RKO (cell line): Measurements from ENCODE around the gene GCNT4.
"Not testable (repeated sequence)": the region's sequence is repeated elsewhere in the genome, so short reads cannot be mapped to it uniquely, and the experiment has no call there.

ENCODE experiments used
- DNase-seq: peaks from one replicate; pipeline ENCODE4 v3.0.0-alpha.2; 2016; ENCODE audit warnings: low spot score

Gene GCNT4, protein sequence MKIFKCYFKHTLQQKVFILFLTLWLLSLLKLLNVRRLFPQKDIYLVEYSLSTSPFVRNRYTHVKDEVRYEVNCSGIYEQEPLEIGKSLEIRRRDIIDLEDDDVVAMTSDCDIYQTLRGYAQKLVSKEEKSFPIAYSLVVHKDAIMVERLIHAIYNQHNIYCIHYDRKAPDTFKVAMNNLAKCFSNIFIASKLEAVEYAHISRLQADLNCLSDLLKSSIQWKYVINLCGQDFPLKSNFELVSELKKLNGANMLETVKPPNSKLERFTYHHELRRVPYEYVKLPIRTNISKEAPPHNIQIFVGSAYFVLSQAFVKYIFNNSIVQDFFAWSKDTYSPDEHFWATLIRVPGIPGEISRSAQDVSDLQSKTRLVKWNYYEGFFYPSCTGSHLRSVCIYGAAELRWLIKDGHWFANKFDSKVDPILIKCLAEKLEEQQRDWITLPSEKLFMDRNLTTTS

DNA sequence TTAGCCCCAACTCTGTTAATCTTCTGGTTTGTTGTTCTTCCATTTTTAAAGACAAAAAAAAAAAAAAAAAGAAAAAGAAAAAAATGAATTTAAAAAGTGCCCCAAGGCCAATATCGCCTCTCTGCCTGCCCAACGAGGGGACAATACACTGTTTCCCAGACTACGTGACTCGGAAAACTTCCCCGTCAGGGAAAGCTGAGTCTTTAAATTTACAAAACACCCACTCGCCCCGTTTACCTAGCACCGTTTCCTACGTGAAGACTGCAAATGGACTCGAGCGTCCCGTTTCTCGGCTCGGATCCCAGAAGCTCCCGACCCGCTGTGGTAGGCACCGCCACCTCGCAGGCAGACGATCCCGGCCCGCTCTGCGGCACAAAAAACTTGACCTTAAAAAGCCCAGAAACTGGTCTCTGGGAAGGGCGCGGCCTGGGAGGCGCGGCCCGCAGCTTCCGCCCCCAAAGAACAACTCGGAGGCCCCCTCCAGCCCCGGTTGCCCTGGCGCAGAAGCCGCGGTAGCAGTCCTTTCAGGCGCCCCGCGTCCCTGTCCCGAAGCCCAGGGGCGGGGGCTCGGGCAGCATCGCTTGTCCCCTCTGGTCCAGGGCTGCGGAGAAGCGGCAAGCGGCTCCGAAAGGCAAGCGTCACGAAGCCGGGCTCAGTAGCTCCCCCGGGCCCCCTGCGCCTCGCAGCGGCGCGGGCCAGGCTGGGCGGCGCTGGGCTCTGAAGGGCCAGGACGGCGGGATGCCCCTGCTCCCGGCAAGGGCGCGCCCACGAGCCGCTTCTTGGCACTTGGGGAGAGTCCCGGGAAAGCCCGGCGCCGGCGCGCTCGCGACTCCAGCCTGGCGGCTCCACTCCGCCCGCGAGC is at the start of gene GCNT4:
Gene GCNT4 (minus strand): TSS at position 367 of the 862 bp plus-strand sequence. CDS start 22,521 bp downstream, outside the sequence.
- peak; percentile 49 for DNase-seq

DNA sequence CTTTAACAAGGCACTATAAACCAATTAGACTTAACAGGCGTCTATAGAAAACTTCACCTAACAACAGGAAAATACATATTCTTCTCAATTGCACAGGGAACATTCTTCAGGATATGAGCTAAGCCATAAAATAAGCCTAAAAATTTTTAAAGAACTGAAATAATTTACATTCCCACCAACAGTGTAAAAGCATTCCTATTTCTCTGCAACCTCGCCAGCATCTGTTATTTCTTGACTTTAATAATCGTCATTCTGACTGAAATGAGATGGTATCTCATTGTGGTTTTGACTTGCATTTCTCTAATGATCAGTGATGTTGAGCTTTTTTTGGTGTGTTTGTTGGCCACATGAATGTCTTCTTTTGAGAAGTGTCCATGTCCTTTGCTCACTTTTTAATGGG is 43.6 kb upstream of the GCNT4 start:
- DNase-seq, result not testable (repeated sequence)

DNA sequence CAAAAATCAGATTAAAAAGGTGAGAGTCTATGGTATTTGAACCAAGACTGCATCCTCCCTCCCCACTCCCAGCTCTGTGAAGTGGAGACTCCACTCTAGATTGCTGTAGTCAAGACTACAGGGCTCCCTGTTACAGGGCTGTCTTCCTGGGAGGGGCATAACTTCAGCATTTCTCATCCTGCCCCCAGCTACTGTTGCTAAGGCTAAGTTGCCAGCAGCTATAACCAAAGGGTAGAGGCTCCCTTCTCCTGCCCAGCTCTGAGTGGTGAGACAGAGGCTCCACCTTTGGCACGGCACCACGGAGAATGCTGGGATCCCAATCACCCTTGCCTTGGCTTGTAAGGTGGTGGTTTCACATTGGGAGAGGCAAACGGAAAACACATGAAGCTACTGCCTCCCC is 39.2 kb upstream of the GCNT4 start:
- DNase-seq, result no peak

DNA sequence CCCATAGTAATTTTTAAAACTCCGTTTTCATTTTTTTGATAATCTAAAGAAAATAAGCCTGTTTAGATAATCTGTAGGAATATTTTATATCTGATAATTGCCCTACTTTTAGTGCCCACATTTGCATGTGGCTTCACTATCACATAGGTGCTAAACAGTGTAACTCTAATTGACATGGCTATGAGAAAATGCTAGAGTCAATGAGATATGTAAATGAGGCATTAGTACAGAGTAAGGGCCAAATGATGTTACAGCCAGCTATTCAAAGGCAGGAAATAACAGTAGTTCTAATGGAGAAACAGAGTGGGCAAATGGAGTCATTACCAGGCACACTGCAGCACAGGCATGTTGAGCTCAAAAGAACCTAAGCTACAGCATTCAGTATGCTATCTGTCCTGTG is 37.3 kb upstream of the GCNT4 start:
- DNase-seq, result no peak

DNA sequence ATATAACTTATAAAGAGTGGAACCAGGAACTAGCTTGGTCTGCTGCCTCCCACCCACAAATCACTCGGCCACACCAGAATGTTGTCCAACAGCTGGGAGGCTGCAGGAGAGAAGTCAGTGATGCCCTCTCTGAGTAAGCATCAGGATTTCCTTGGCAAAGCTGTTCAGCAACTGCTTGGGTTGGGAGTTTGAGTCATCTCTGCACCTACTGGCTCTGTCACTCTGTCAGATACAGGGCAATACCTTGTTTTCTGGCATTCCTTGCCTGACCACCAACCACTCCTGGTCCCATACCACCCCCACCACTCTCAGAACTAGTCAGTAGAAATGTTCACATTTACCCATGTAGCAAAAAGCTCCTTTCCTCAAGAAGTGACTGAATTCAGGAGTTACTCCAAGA is 36.8 kb upstream of the GCNT4 start:
- no peak for DNase-seq

DNA sequence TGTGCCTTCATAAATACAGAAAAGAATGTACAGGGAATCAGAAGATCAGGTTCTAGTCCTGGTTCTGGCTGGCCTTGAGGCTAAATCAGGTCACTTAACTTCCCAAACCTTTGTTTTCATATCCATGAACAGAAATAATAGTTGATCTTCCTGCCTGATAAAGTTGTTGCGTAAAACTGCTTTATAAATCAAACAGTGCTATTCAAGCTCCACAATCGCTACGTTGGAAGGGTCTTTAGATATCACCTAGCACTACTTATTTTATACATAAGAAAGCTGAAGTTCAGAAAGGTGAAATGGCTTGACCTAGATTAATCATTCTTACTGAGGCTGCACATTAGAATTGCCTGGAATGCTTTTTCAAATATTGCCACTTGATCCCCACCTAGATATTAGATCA is 36.3 kb upstream of the GCNT4 start:
- DNase-seq, result no peak

DNA sequence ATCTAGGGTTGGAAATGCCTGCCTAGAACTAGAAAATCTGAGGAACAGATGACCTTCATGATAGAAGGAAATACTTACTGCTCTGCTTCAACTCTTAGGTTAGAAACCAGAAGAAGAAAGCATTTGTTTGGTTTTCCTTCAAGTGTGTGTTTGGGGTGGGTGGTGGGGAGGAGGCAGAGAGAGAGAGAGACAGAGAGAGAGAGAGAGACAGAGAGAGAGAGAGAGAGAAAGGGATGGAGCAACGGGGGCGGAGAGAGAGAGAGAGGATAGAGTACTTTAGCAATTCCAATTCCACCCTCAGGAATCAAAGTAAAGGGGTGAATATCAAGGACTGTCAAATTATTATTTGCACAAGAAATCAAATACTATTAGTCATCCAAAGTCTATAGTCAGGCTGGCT is 29.2 kb upstream of the GCNT4 start:
- DNase-seq, result no peak

DNA sequence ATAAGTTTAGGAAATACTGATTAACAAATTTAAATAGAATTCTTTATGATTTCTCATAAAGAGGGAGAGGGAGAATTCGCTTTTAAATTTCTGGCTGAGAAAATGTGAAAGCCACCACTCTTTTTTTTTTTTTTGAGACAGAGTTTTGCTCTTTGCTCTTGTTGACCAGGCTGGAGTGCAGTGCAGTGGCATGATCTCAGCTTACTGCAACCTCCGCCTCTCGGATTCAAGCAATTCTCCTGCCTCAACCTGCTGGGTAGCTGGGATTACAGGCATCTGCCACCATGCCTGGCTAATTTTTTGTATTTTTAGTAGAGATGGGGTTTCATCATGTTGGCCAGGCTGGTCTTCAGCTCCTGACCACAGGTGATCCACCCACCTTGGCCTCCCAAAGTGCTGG is 27.0 kb upstream of the GCNT4 start:
- not testable (repeated sequence) for DNase-seq

DNA sequence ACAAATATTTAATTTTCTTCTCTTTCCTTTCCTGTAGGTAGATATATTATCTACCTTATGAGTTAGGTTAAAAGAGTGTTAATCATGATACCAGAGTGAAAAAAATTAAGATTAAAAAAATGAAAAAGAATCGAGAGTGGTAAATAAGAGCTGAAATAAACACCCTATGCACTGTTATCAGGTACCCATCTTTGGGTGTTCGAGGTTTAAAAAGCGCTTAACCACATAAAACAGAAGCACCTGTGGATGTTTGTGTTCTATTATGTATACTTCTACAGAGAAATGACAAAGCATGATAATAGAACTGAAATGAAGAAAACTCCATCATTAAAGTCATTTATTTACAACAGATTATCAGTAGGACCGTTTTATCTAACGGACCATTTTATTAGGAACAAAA is 25.7 kb upstream of the GCNT4 start:
- DNase-seq, result no peak

DNA sequence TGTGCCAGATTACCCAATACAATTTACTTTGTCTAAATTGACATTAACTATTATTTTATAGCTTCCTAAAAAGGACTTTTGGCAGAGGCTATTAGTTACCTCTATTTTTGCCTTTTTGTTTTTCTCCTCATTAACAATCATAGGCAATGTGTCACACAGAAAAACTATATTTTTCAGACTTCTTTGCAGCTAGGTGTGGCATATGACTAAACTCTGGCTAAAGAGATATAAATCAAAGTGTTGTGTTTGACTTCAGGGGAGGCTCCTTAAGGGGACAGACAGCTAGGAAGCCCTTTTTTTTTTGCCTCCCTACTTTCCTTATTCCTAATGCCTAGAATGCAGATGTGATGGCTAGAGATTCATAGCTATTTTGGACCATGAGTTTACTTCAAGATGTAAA is 19.7 kb upstream of the GCNT4 start:
- no peak for DNase-seq

DNA sequence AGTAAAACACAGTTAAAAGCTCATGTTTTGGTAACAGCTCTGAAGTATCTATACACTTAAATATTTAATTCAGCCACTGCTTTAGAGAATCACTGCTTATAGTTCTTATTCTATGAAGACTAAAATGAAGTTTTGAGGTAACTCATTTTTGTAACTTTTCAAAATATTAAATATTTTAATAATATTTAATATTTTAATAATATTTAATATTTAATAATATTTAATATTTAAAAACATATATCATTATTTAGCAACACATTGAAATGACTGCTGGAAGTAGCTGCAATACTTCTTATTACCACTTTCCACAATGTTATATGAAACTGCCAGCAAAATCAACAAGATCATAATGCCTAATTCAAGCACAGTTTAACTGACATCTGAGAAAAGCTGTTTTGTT is 18.7 kb upstream of the GCNT4 start:
- DNase-seq, result no peak

DNA sequence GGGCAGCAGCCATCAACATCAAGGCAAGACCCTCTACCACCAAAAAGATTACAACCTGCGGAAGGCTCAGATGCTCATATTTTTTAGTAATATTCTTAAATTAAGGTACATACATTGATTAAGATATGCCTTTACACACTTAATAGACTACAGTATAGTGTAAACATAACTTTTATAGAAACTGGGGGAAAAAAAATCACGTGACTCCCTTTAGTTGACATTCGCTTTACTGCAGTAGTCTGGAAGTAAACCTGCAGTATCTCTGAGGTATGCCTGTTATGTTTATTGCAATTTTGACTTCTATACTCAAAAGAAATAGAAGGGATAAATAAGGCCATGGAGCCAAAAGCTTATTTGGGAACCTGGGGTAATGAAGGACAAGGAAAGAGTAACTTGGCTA is 15.1 kb upstream of the GCNT4 start:
- DNase-seq, result no peak

DNA sequence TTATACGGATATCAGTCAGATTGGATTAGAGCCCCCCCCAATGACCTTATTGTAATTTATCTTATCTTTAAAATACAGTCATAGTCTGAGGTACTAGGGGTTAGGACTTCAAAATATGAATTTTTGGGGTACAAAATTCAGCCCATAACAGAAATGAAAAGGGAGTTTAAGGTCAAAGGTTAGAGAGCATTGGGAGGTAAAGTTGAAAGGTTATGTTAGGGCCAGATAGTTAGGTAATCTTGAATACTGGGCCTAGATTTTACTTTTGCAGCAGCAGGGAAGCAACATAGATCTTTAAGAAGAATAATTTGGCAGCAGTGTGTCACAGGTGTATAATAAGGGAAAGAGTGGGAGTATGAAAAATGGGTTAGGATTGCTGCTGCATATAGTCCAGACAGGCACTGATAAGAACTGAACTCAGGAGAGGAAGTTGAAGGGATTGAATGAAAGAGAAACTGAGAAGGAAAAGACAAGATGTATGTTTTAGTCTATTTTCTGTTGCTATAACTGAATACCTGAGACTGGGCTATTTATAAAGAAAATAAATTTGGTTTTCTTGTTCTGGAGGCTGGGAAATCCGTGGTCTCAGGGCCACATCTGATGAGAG is 10.7 kb upstream of the GCNT4 start:
- no peak for DNase-seq

DNA sequence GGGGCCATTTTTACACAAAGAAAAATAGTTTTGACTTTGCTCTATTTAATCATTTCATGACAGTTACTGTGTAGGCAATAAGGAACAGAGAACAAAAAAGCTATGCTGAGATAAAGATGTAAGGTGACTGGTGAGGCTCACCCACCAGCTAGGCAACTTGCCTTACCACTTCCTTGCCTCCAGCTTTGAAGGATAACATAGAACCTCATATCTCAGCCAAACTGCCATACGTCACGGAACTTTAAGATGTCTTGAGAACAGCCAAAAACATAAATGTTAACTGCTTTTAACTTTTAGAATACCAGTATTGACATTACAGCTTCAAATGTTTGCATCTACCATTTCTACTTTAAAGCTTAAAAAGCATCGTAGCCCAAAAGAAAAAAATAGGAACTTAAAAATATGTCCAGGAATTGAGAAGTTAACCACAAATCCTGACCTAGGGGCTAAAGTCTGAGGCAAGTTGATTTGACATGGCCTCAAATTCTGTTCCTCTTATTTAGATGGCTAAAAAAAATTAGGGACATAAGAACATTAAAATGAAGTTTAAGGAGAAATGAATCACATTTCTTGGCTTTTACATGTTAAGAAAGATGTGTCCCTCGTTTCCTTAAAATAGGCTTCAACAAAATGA is 7.7 kb upstream of the GCNT4 start:
- no peak for DNase-seq

DNA sequence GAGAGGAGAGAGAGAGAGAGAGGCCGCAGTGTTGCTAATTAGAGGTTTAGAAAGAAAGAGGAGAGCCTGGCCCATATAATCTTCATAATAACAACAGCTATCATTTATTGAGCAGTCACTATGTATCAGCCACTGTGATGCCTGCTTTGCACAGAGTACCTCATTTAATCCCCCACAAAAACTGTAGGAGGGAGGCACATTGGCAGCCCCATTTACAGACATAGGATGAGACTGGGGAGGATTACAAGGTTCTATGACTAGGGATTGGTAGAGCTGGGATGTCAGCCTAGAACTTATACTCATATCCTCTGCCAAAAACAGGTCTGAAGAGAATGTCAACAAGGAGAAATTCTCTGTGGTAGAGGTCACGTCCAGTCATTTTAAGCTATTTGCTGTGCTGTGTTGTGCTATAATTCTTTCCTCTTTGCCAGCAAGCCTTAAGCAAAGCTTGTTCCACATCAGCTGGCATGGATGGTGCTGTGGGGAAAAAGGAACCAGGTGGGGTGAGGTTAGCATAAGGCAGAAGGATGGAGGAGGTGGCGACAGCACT is 6.7 kb upstream of the GCNT4 start:
- no peak for DNase-seq

DNA sequence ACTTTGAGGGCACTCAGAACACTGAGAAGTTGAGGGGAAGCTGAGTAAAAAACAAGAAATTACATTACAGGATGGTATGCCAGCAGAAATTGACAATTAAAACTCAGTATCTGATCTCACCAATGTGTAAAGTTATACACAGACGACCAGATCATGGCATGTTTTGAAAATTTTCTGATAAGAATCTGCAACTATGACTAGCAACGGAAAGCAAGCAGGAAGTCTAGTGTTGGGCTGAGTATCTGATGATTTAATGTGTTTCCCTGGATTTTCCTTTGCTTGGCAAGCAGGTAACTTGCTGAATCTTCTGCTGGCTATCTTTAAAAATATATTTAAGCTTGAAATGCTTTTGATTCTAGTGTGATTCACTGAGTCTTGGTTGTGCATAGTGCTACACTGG is 5.2 kb upstream of the GCNT4 start:
- DNase-seq, result no peak

DNA sequence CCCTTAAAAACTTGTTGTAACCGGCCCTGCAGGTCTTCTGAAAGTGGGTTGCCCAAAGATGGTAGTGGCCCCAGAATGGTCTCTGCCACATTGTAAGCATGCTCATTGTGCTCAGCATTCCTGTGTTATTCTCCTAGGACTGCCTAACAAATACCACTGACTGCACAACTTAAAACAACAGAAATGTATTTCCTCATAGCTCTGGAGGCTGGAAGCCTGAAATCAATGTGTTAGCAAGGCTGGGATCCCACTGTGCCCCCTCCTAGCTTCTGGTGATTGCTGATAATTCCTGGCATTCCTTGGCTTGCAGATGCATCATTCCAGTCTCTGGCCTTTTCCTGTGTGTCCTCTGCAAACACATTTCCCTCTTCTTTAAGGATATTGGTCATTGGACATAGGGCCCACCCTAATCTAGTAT is 3.4 kb upstream of the GCNT4 start:
- no peak for DNase-seq

DNA sequence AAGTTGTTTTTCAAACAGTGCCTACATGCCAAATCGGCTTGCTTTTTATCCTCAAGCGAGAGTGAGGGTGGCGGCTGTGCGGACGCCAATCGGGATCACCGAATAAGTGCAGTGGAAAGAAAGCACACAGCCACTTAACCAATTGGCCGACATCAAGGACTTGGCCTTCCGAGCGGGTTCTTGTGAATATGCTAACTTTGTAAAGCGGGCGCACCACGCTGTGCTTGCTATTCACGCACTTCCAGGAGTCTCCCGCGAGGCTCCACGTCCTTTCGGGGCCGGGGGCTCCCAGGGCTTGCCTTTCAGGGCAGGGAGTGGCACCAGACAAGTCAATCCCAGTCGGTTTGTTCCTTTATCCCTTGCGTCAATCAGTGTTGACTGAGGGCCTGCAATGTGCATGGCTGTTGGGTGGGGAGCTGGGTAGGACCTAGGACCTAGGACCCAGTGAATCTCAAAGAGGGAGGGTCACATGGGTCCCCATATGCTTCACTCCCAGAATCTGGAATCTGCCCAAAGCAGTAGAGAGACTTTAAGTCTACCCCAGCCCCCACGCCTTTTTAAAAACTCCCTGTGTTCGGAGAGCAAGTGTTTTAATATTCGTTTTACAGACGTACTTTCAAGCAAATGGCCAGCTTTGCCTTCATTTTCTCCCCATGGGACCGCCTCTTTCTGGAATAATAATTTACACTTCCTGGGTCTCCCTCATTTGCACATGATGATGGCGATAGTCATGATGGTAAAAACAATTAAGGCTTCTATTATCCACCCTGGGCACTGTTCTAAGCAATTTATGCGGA is 2.0 kb upstream of the GCNT4 start:
- no peak for DNase-seq

DNA sequence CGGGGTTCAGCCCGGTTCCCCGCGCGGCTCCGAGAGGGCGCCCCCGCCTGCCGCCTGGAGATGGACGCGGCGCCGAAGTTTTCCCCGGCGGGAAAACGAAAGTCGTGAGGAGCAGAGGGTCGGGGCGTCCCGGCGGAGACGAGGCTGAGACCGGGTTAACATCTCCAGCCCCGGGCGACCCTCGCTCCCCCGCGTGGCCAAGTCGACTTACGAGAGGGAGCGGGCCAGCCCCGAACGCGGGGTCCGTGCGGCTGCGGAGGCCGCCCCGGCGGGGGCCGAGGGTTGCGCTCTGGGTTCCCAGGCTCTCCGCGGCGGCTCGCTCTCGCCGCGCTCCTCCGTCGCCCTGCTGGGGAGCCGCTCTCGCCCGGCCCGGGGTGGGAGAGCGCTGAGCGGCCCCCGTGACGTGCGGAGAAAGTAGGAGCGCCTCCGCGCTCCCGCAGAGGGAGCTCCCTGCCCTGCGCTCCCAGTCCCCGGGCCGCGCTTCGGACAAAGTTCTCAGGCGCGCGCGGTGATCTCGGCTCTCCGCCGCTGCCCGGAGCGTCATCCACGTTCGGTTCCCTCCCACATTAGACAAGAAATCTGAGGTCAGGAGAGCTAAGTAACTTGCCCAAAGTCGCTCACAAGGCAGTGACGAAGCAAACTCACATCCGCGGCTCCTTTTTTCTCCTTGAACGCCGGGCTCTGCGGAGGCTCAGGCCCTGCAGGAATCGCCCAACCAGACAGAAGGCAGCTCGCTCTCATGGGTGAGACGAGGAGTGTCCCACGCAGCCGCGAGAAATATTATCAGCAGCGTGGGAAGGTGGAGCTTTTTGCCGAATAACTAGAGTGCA is 1.2 kb upstream of the GCNT4 start:
- peak; percentile 83 for DNase-seq

DNA sequence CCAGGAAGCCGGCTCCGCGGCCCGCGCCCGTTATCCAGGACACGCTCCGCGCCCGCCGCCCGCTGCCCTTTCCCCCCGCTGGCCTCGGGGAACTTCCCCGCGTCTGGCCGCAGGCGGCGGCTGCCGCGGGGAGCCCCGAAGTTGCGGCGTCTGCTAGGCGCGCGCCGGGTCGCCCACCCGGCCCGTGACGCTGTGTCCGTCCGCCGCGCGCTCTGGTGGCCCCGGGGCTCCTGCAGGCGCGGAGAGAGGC is 621 bp upstream of the GCNT4 start:
- DNase-seq, result peak; percentile 37
